Measurements from ENCODE around the gene NAALADL2.

Gene NAALADL2

GRCh38 chr3:175741951-175742350 is 882.8 kb downstream of the NAALADL2 start:
- no peak overlapping the region for H4K8ac ChIP-seq (ENCODE audit: low read depth, low read length)
- no peak overlapping the region for H3K4me2 ChIP-seq (ENCODE audit: low read length)
- no peak overlapping the region for H3K9ac ChIP-seq (ENCODE audit: low read length)
- no peak overlapping the region for H3K18ac ChIP-seq (ENCODE audit: low read length)
- H3K27me3 ChIP-seq (ENCODE audit: insufficient read depth, low read length) = no peaks in the 10 kb centered on the region
- no peak overlapping the region for H3K27ac ChIP-seq (ENCODE audit: low read depth, low read length)
- peak; percentile 54 to 84 for DNase-seq
- H3K4me1 ChIP-seq (ENCODE audit: control insufficient read depth in 1 of 2, insufficient read depth in 2 of 2, low read length in 2 of 2) = no peaks in the 10 kb centered on the region
- H3K4me3 ChIP-seq (ENCODE audit: low read depth, low read length) = no peak overlapping the region
- H2AK5ac ChIP-seq (ENCODE audit: low read length) = no peak overlapping the region
- no peak overlapping the region for H2AFZ ChIP-seq (ENCODE audit: insufficient read depth, low read length, poor library complexity)
- no peaks in the 10 kb centered on the region for H3K36me3 ChIP-seq (ENCODE audit: control insufficient read depth in 1 of 2, insufficient read depth in 2 of 2, low read length in 2 of 2)
- H3K79me1 ChIP-seq (ENCODE audit: low read length) = no peaks in the 10 kb centered on the region
- H3K9me3 ChIP-seq (ENCODE audit: insufficient read depth, low read depth, low read length) = no peaks in the 10 kb centered on the region
- no peak overlapping the region for H2BK12ac ChIP-seq (ENCODE audit: low read length)
- no peak overlapping the region for H4K91ac ChIP-seq (ENCODE audit: low read depth, low read length)
- no CpG with 5 or more reads among the region's 4 CpGs for WGBS (ENCODE audit: extremely low coverage, insufficient coverage, insufficient read length)
- H2BK120ac ChIP-seq (ENCODE audit: insufficient read depth, low read length, poor library complexity) = no peak overlapping the region
- no peak overlapping the region for H4K12ac ChIP-seq (ENCODE audit: low read depth, low read length)
- no peak overlapping the region for H3K23ac ChIP-seq (ENCODE audit: low read length)
- H3K14ac ChIP-seq (ENCODE audit: low read length) = no peak overlapping the region
- H2BK5ac ChIP-seq (ENCODE audit: low read depth, low read length, poor library complexity) = no peak overlapping the region
- H3K79me2 ChIP-seq (ENCODE audit: control insufficient read depth, insufficient read depth, low read length, poor library complexity) = no peaks in the 10 kb centered on the region
- H3K4ac ChIP-seq (ENCODE audit: low read depth, low read length) = no peak overlapping the region

- no CpG with 5 or more reads among the region's 5 CpGs for WGBS (ENCODE audit: extremely low coverage, insufficient coverage, insufficient read length)
- H4K91ac ChIP-seq (ENCODE audit: low read depth, low read length) = no peak overlapping the region
- no peak overlapping the region for H3K27ac ChIP-seq (ENCODE audit: low read depth, low read length)
- no peak overlapping the region for H2BK120ac ChIP-seq (ENCODE audit: insufficient read depth, low read length, poor library complexity)
- H3K79me1 ChIP-seq (ENCODE audit: low read length) = no peaks in the 10 kb centered on the region
- no peak overlapping the region for H3K4ac ChIP-seq (ENCODE audit: low read depth, low read length)
- no peak overlapping the region for H4K8ac ChIP-seq (ENCODE audit: low read depth, low read length)
- H3K23ac ChIP-seq (ENCODE audit: low read length) = no peak overlapping the region
- H2AK5ac ChIP-seq (ENCODE audit: low read length) = no peak overlapping the region
- H4K12ac ChIP-seq (ENCODE audit: low read depth, low read length) = no peak overlapping the region
- no peaks in the 10 kb centered on the region for H3K9me3 ChIP-seq (ENCODE audit: insufficient read depth, low read depth, low read length)
- H3K79me2 ChIP-seq (ENCODE audit: control insufficient read depth, insufficient read depth, low read length, poor library complexity) = no peaks in the 10 kb centered on the region
- no peak overlapping the region for H2BK12ac ChIP-seq (ENCODE audit: low read length)
- peak in 1 of 2 donors; percentile 31 for DNase-seq
- H2BK5ac ChIP-seq (ENCODE audit: low read depth, low read length, poor library complexity) = no peak overlapping the region
- no peaks in the 10 kb centered on the region for H3K27me3 ChIP-seq (ENCODE audit: insufficient read depth, low read length)
- H3K18ac ChIP-seq (ENCODE audit: low read length) = no peak overlapping the region
- no peak overlapping the region for H3K9ac ChIP-seq (ENCODE audit: low read length)
- H3K4me2 ChIP-seq (ENCODE audit: low read length) = no peak overlapping the region
- H3K4me1 ChIP-seq (ENCODE audit: control insufficient read depth in 1 of 2, insufficient read depth in 2 of 2, low read length in 2 of 2) = no peaks in the 10 kb centered on the region
- no peak overlapping the region for H3K4me3 ChIP-seq (ENCODE audit: low read depth, low read length)
- no peaks in the 10 kb centered on the region for H3K36me3 ChIP-seq (ENCODE audit: control insufficient read depth in 1 of 2, insufficient read depth in 2 of 2, low read length in 2 of 2)
- H2AFZ ChIP-seq (ENCODE audit: insufficient read depth, low read length, poor library complexity) = no peak overlapping the region
- no peak overlapping the region for H3K14ac ChIP-seq (ENCODE audit: low read length)
Observed at GRCh38 chr3:175743733-175744400, 884.7 kb downstream of the NAALADL2 start.

- no peaks in the 10 kb centered on the region for H3K79me2 ChIP-seq (ENCODE audit: control insufficient read depth, insufficient read depth, low read length, poor library complexity)
- no peak overlapping the region for H4K8ac ChIP-seq (ENCODE audit: low read depth, low read length)
- no peaks in the 10 kb centered on the region for H3K79me1 ChIP-seq (ENCODE audit: low read length)
- no peak overlapping the region for H4K91ac ChIP-seq (ENCODE audit: low read depth, low read length)
- H2AK5ac ChIP-seq (ENCODE audit: low read length) = no peak overlapping the region
- H4K12ac ChIP-seq (ENCODE audit: low read depth, low read length) = no peak overlapping the region
- H2AFZ ChIP-seq (ENCODE audit: insufficient read depth, low read length, poor library complexity) = no peak overlapping the region
- H3K4me2 ChIP-seq (ENCODE audit: low read length) = no peak overlapping the region
- no peaks in the 10 kb centered on the region for H3K4me1 ChIP-seq (ENCODE audit: control insufficient read depth in 1 of 2, insufficient read depth in 2 of 2, low read length in 2 of 2)
- H3K4me3 ChIP-seq (ENCODE audit: low read depth, low read length) = no peak overlapping the region
- H2BK12ac ChIP-seq (ENCODE audit: low read length) = no peak overlapping the region
- H3K36me3 ChIP-seq (ENCODE audit: control insufficient read depth in 1 of 2, insufficient read depth in 2 of 2, low read length in 2 of 2) = no peaks in the 10 kb centered on the region
- H3K4ac ChIP-seq (ENCODE audit: low read depth, low read length) = no peak overlapping the region
- no peaks in the 10 kb centered on the region for H3K9me3 ChIP-seq (ENCODE audit: insufficient read depth, low read depth, low read length)
- no CpG with 5 or more reads among the region's 2 CpGs for WGBS (ENCODE audit: extremely low coverage, insufficient coverage, insufficient read length)
- H3K27ac ChIP-seq (ENCODE audit: low read depth, low read length) = no peak overlapping the region
- H3K27me3 ChIP-seq (ENCODE audit: insufficient read depth, low read length) = no peaks in the 10 kb centered on the region
- H2BK5ac ChIP-seq (ENCODE audit: low read depth, low read length, poor library complexity) = no peak overlapping the region
- no peak for DNase-seq
- no peak overlapping the region for H3K23ac ChIP-seq (ENCODE audit: low read length)
- no peak overlapping the region for H3K9ac ChIP-seq (ENCODE audit: low read length)
- H3K14ac ChIP-seq (ENCODE audit: low read length) = no peak overlapping the region
- no peak overlapping the region for H2BK120ac ChIP-seq (ENCODE audit: insufficient read depth, low read length, poor library complexity)
- no peak overlapping the region for H3K18ac ChIP-seq (ENCODE audit: low read length)
Observed at GRCh38 chr3:175746308-175746707, 887.2 kb downstream of the NAALADL2 start.

DNA sequence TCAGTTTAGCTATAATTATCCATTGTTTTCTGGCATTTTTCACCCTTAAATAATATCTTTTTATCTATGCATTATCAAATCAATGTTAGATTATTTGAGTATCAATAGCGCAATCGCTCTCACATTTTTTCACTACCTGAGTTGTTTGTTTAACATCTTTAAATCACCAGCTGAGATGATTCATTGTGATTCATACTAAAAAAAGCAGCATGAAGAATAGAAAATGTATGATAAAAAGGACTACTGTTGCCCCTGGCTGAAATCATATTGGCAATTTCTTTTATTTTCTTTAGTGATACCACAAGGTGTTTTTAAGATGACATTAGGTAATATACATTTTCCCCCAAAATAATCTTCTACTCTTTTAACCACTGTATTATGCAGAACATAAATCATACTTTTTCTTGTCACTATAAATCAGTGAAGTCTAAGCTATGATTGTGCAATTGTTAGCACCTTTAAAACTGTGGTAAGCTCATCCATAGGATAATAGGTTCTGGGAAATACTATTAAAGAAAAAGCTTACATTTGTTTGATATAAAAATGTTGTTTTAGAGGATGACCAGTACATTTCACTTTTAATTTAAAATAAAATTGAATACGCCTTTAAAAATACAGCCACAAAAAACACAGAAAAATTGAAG is 889.1 kb downstream of the NAALADL2 start:
- H3K4me1 ChIP-seq (ENCODE audit: control insufficient read depth in 1 of 2, insufficient read depth in 2 of 2, low read length in 2 of 2) = no peaks in the 10 kb centered on the region
- no peak overlapping the region for H3K14ac ChIP-seq (ENCODE audit: low read length)
- no peak overlapping the region for H2BK12ac ChIP-seq (ENCODE audit: low read length)
- no peaks in the 10 kb centered on the region for H3K27me3 ChIP-seq (ENCODE audit: insufficient read depth, low read length)
- no peak overlapping the region for H2AFZ ChIP-seq (ENCODE audit: insufficient read depth, low read length, poor library complexity)
- H3K23ac ChIP-seq (ENCODE audit: low read length) = no peak overlapping the region
- no CpG with 5 or more reads among the region's 3 CpGs for WGBS (ENCODE audit: extremely low coverage, insufficient coverage, insufficient read length)
- no peak overlapping the region for H3K27ac ChIP-seq (ENCODE audit: low read depth, low read length)
- no peaks in the 10 kb centered on the region for H3K79me1 ChIP-seq (ENCODE audit: low read length)
- H2BK120ac ChIP-seq (ENCODE audit: insufficient read depth, low read length, poor library complexity) = no peak overlapping the region
- no peak overlapping the region for H3K18ac ChIP-seq (ENCODE audit: low read length)
- H3K79me2 ChIP-seq (ENCODE audit: control insufficient read depth, insufficient read depth, low read length, poor library complexity) = no peaks in the 10 kb centered on the region
- H3K9ac ChIP-seq (ENCODE audit: low read length) = no peak overlapping the region
- H3K4me2 ChIP-seq (ENCODE audit: low read length) = no peak overlapping the region
- H3K36me3 ChIP-seq (ENCODE audit: control insufficient read depth in 1 of 2, insufficient read depth in 2 of 2, low read length in 2 of 2) = no peaks in the 10 kb centered on the region
- H2BK5ac ChIP-seq (ENCODE audit: low read depth, low read length, poor library complexity) = no peak overlapping the region
- no peak for DNase-seq
- no peak overlapping the region for H4K8ac ChIP-seq (ENCODE audit: low read depth, low read length)
- H2AK5ac ChIP-seq (ENCODE audit: low read length) = no peak overlapping the region
- H3K9me3 ChIP-seq (ENCODE audit: insufficient read depth, low read depth, low read length) = no peaks in the 10 kb centered on the region
- no peak overlapping the region for H4K12ac ChIP-seq (ENCODE audit: low read depth, low read length)
- H3K4ac ChIP-seq (ENCODE audit: low read depth, low read length) = no peak overlapping the region
- H3K4me3 ChIP-seq (ENCODE audit: low read depth, low read length) = no peak overlapping the region
- no peak overlapping the region for H4K91ac ChIP-seq (ENCODE audit: low read depth, low read length)

Measured in trophoblast cell (in vitro differentiated cells and primary cell).